ENCODE results near the gene SCNN1B.
"Not testable (repeated sequence)": the region's sequence is repeated elsewhere in the genome, so short reads cannot be mapped to it uniquely, and the experiment has no call there.

Gene SCNN1B

DNA sequence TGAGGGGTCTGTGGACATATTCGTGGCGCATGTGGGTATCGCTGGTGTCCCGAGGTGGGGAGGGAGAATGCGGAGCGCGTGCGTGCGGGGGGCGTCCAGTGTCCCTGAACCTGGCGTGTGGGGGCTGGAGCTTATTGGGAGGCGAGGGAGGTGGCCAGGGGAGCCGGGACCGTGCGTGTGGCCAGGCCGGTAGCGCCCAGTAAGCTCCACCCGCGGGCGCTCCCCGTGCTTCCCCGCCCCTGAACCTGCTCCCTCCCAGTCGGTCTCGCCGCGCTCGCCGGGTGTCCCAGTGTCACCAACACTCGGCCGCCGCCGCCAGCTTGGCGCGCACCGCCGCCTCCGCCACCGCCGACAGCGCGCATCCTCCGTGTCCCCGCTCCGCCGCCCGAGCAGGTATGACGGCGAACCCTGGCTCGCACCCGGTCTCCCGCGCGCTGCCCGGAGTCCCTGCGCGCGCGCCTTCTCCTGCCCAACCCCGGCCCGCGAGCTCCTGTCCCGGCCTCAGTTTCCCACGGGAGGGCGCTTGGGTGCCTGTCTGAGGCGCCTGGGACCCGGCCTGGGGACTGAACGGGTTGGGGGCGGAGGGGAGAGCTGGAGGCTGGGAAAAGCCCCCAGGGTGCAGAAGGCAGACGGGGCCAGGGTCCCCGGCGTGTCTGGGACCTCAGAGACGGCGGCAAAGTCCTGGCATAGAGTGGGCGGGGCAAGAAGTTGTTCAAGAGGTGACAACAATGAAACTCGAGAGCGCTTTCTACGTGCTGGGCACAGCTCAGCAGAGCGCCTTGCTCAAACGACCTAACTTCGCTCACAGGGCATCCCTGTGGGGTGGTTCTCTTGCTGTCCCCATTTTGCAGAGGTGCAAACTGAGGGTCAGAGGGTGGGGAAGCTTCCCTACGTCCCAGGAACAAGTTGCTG, at the start of gene SCNN1B:
SCNN1B (plus strand) TSS at position 258 of the 912 bp plus-strand sequence. CDS start 46,298 bp downstream, outside the sequence.
- Histone ChIP-seq H3K27ac (ENCODE audit: low read depth, low read length) (no peak within 1 kb of the TSS), H3K36me3 (ENCODE audit: insufficient read depth, low read length) (no peaks in the 10 kb centered on the region), H3K4me3 (ENCODE audit: low read depth, low read length) (0 out of 2 replicates have a peak within 1 kb of the TSS, but pooled peaks have one; percentile 25), H3K4me1 (ENCODE audit: control insufficient read depth, insufficient read depth, low read length, unreplicated experiment) (no peaks in the 10 kb centered on the region), H2AFZ (ENCODE audit: low read length, unreplicated experiment) (no peak within 1 kb of the TSS), H3K79me2 (ENCODE audit: control insufficient read depth, insufficient read depth, low read length, unreplicated experiment) (no peaks in the 10 kb centered on the region), H3K27me3 (ENCODE audit: insufficient read depth, low read length) (peaks cover 79% of the 10 kb centered on the region)

DNA sequence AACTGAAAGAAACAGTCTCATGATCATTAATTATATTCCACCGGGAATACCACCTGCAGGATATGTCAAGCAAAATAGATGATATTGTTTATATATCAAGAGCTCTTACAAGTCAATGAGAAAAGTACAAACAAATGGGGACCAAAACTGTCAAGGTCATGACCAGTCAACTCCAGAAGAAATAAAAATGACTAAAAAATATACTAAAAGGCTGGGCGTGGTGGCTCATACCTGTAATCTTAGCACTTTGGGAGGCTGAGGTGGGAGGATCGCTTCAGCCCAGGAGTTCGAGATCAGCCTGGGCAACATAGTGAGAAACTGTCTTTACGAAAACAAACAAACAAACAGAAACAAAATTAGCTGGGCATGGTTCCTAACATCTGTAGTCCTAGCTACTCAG, 49.8 kb upstream of the SCNN1B start:
- H2AFZ ChIP-seq (ENCODE audit: low read length, unreplicated experiment): no peak overlapping the region
- no peak overlapping the region for H3K4me3 ChIP-seq (ENCODE audit: low read depth, low read length)
- no peaks in the 10 kb centered on the region for H3K4me1 ChIP-seq (ENCODE audit: control insufficient read depth, insufficient read depth, low read length, unreplicated experiment)
- no peaks in the 10 kb centered on the region for H3K79me2 ChIP-seq (ENCODE audit: control insufficient read depth, insufficient read depth, low read length, unreplicated experiment)
- H3K36me3 ChIP-seq (ENCODE audit: insufficient read depth, low read length): no peaks in the 10 kb centered on the region
- H3K27me3 ChIP-seq (ENCODE audit: insufficient read depth, low read length): peaks cover 42% of the 10 kb centered on the region
- H3K27ac ChIP-seq (ENCODE audit: low read depth, low read length): no peak overlapping the region

DNA sequence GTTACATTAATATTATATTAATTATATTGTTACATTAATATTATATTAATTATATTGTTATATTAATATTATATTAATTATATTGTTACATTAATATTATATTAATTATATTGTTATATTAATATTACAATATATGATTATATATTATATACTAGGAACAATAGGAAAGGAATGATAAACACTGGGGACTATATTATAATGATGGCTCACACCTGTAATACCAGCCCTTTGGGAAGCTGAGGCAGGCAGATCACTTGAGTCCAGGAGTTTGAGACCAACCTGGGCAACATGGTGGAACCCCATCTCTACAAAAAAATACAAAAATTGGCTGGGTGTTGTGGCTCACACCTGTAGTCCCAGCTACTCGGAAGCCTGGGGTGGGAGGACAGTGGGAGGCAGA, 48.5 kb upstream of the SCNN1B start:
- peaks cover 48% of the 10 kb centered on the region for H3K27me3 ChIP-seq (ENCODE audit: insufficient read depth, low read length)
- H2AFZ ChIP-seq (ENCODE audit: low read length, unreplicated experiment); H3K79me2 ChIP-seq (ENCODE audit: control insufficient read depth, insufficient read depth, low read length, unreplicated experiment); H3K36me3 ChIP-seq (ENCODE audit: insufficient read depth, low read length); H3K4me1 ChIP-seq (ENCODE audit: control insufficient read depth, insufficient read depth, low read length, unreplicated experiment); H3K27ac ChIP-seq (ENCODE audit: low read depth, low read length); H3K4me3 ChIP-seq (ENCODE audit: low read depth, low read length): not testable (repeated sequence)

DNA sequence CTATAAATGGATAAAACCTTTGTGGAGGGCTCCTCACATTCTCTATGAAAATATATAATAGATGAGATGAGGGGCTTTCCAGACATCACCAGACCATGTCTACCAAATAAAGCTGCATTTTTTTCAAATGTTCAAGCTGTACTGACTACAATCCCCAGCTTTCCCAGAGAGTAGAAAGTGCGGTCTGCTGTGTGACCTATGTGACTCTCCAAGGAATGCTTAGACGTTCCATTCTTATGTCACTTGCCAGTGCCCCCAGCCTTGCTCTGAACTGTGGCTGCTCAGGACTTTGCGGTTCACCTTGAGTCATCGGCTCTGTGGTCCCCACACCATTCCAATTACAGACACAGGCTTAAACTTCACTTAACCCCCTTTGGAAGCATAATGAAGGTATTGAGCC, 47.8 kb upstream of the SCNN1B start:
- no peak overlapping the region for H2AFZ ChIP-seq (ENCODE audit: low read length, unreplicated experiment)
- H3K4me1 ChIP-seq (ENCODE audit: control insufficient read depth, insufficient read depth, low read length, unreplicated experiment): no peaks in the 10 kb centered on the region
- H3K27ac ChIP-seq (ENCODE audit: low read depth, low read length): no peak overlapping the region

GRCh38 chr16:23255000-23255399, 47.1 kb upstream of the SCNN1B start:
- Histone ChIP-seq H3K27me3 (ENCODE audit: insufficient read depth, low read length) (peaks cover 50% of the 10 kb centered on the region), H3K36me3 (ENCODE audit: insufficient read depth, low read length) (no peaks in the 10 kb centered on the region), H3K79me2 (ENCODE audit: control insufficient read depth, insufficient read depth, low read length, unreplicated experiment) (no peaks in the 10 kb centered on the region), H3K27ac (ENCODE audit: low read depth, low read length) (no peak overlapping the region), H3K4me1 (ENCODE audit: control insufficient read depth, insufficient read depth, low read length, unreplicated experiment) (no peaks in the 10 kb centered on the region), H2AFZ (ENCODE audit: low read length, unreplicated experiment) (no peak overlapping the region), H3K4me3 (ENCODE audit: low read depth, low read length) (no peak overlapping the region)

More for the DNA sequence above, 47.8 kb upstream of the SCNN1B start:
- no peaks in the 10 kb centered on the region for H3K36me3 ChIP-seq (ENCODE audit: insufficient read depth, low read length)
- H3K79me2 ChIP-seq (ENCODE audit: control insufficient read depth, insufficient read depth, low read length, unreplicated experiment): no peaks in the 10 kb centered on the region
- H3K4me3 ChIP-seq (ENCODE audit: low read depth, low read length): no peak overlapping the region
- H3K27me3 ChIP-seq (ENCODE audit: insufficient read depth, low read length): peaks cover 50% of the 10 kb centered on the region

DNA sequence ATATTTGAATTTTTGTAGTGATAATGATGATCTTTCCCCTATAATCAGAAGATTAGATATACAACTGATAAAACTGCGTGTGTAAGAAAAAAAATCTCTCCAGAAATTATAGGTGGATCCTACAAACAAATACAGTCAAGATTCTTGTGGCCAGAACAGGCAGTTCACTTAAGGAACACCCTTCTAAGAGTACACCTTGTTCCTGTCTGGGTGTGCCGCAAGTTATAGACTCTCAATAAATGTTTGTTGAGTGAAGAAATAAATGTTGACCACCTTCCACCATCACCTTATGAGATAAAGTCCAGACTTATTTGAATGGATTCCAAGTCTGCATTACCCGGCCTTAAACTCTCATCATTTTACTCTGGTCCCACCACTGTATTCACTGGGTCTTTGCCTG, 45.7 kb upstream of the SCNN1B start:
- Histone ChIP-seq H3K27ac (ENCODE audit: low read depth, low read length) (no peak overlapping the region), H2AFZ (ENCODE audit: low read length, unreplicated experiment) (no peak overlapping the region), H3K27me3 (ENCODE audit: insufficient read depth, low read length) (peaks cover 52% of the 10 kb centered on the region), H3K4me1 (ENCODE audit: control insufficient read depth, insufficient read depth, low read length, unreplicated experiment) (no peaks in the 10 kb centered on the region), H3K36me3 (ENCODE audit: insufficient read depth, low read length) (no peaks in the 10 kb centered on the region), H3K79me2 (ENCODE audit: control insufficient read depth, insufficient read depth, low read length, unreplicated experiment) (no peaks in the 10 kb centered on the region), H3K4me3 (ENCODE audit: low read depth, low read length) (no peak overlapping the region)

- Histone ChIP-seq H3K27me3 (ENCODE audit: insufficient read depth, low read length) (peaks cover 61% of the 10 kb centered on the region), H3K36me3 (ENCODE audit: insufficient read depth, low read length) (no peaks in the 10 kb centered on the region), H2AFZ (ENCODE audit: low read length, unreplicated experiment) (no peak overlapping the region), H3K27ac (ENCODE audit: low read depth, low read length) (no peak overlapping the region), H3K79me2 (ENCODE audit: control insufficient read depth, insufficient read depth, low read length, unreplicated experiment) (no peaks in the 10 kb centered on the region), H3K4me3 (ENCODE audit: low read depth, low read length) (no peak overlapping the region), H3K4me1 (ENCODE audit: control insufficient read depth, insufficient read depth, low read length, unreplicated experiment) (no peaks in the 10 kb centered on the region)
Observed at GRCh38 chr16:23257682-23258081, 44.4 kb upstream of the SCNN1B start.

DNA sequence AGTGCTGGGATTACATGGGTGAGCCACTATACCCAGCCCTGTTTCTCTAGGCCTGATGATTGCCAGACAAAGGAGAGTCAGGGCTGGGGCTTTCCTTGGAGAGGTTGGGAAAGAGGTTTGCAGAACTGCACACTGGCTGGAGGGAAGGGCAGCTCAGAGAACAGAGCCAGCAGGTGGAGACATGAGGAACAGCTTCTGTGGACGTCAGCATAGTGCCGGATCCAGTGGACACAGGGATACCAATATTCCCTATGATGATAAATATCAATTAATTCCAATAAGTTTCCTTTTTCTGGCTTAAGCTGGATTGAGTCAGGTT, 43.2 kb upstream of the SCNN1B start:
- Histone ChIP-seq H3K36me3 (ENCODE audit: insufficient read depth, low read length) (no peaks in the 10 kb centered on the region), H3K4me3 (ENCODE audit: low read depth, low read length) (no peak overlapping the region), H2AFZ (ENCODE audit: low read length, unreplicated experiment) (no peak overlapping the region), H3K27ac (ENCODE audit: low read depth, low read length) (no peak overlapping the region), H3K27me3 (ENCODE audit: insufficient read depth, low read length) (peaks cover 66% of the 10 kb centered on the region), H3K4me1 (ENCODE audit: control insufficient read depth, insufficient read depth, low read length, unreplicated experiment) (no peaks in the 10 kb centered on the region), H3K79me2 (ENCODE audit: control insufficient read depth, insufficient read depth, low read length, unreplicated experiment) (no peaks in the 10 kb centered on the region)

DNA sequence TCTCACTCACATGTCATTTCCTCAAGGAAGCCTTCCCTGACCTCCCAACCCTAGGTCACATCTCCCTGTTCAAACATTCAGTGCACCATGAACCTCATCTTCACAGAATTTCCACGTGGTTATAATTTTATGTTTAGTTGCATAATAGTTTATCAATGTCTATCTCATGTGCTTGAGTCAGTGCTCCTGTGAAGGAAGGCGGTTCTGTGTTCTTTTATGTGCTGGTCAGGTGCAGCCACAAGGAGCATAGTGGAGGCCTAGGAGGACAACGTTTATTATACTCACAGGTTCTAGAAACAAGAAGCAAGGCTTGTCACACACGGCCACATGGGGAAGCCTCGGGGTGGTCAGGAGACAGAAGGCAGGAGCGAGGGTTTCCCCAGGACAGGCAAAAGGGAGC, 34.5 kb upstream of the SCNN1B start:
- Histone ChIP-seq H2AFZ (ENCODE audit: low read length, unreplicated experiment) (no peak overlapping the region), H3K4me1 (ENCODE audit: control insufficient read depth, insufficient read depth, low read length, unreplicated experiment) (no peaks in the 10 kb centered on the region), H3K36me3 (ENCODE audit: insufficient read depth, low read length) (no peaks in the 10 kb centered on the region), H3K79me2 (ENCODE audit: control insufficient read depth, insufficient read depth, low read length, unreplicated experiment) (no peaks in the 10 kb centered on the region), H3K27me3 (ENCODE audit: insufficient read depth, low read length) (peaks cover 35% of the 10 kb centered on the region; the same call in 1 of the 2 replicates), H3K4me3 (ENCODE audit: low read depth, low read length) (no peak overlapping the region), H3K27ac (ENCODE audit: low read depth, low read length) (no peak overlapping the region)

- Histone ChIP-seq H2AFZ (ENCODE audit: low read length, unreplicated experiment) (no peak overlapping the region), H3K4me1 (ENCODE audit: control insufficient read depth, insufficient read depth, low read length, unreplicated experiment) (no peaks in the 10 kb centered on the region), H3K4me3 (ENCODE audit: low read depth, low read length) (no peak overlapping the region), H3K36me3 (ENCODE audit: insufficient read depth, low read length) (no peaks in the 10 kb centered on the region), H3K27me3 (ENCODE audit: insufficient read depth, low read length) (peaks cover 30% of the 10 kb centered on the region; the same call in 1 of the 2 replicates), H3K27ac (ENCODE audit: low read depth, low read length) (no peak overlapping the region), H3K79me2 (ENCODE audit: control insufficient read depth, insufficient read depth, low read length, unreplicated experiment) (no peaks in the 10 kb centered on the region)
Observed at GRCh38 chr16:23268561-23268960, 33.5 kb upstream of the SCNN1B start.

- H3K79me2 ChIP-seq (ENCODE audit: control insufficient read depth, insufficient read depth, low read length, unreplicated experiment): no peaks in the 10 kb centered on the region
- H2AFZ ChIP-seq (ENCODE audit: low read length, unreplicated experiment): no peak overlapping the region
- H3K27ac ChIP-seq (ENCODE audit: low read depth, low read length): no peak overlapping the region
Observed at GRCh38 chr16:23269248-23269953, 32.7 kb upstream of the SCNN1B start.

More at GRCh38 chr16:23269248-23269953, 32.7 kb upstream of the SCNN1B start:
- peaks cover 24% of the 10 kb centered on the region; the same call in 1 of the 2 replicates for H3K27me3 ChIP-seq (ENCODE audit: insufficient read depth, low read length)
- no peaks in the 10 kb centered on the region for H3K36me3 ChIP-seq (ENCODE audit: insufficient read depth, low read length)
- H3K4me1 ChIP-seq (ENCODE audit: control insufficient read depth, insufficient read depth, low read length, unreplicated experiment): no peaks in the 10 kb centered on the region
- H3K4me3 ChIP-seq (ENCODE audit: low read depth, low read length): no peak overlapping the region
